GM12892 (cell line): ENCODE measurements around the gene SMARCC1.

Experiments used
- POLR2A ChIP-seq: IDR thresholded peaks from 2 replicates; pipeline ENCODE4 v1.6.1; 2011; ENCODE audit warnings: low read depth, low read length, control low read depth
- POLR2AphosphoS5 ChIP-seq: IDR thresholded peaks from 2 replicates; pipeline ENCODE4 v1.6.1; 2011; ENCODE audit warnings: low read depth, low read length, control low read depth
- TAF1 ChIP-seq: IDR thresholded peaks from 2 replicates; pipeline ENCODE4 v1.6.1; 2011; ENCODE audit warnings: low read depth, mild to moderate bottlenecking, control low read depth, low read length, borderline replicate concordance

GRCh38 chr3:47612879-47613278 is 168.8 kb downstream of the SMARCC1 start:
- TF ChIP-seq TAF1 (no peak), POLR2A (no peak), POLR2AphosphoS5 (no peak)
